ENCODE results near the gene RALGAPA2.

Gene RALGAPA2

GRCh38 chr20:20720158-20720557 is 7.7 kb upstream of the RALGAPA2 start:
- no peak for DNase-seq

- DNase-seq, result no peak
These were observed 7.0 kb upstream of the RALGAPA2 start for GRCh38 chr20:20719411-20719810.

DNA sequence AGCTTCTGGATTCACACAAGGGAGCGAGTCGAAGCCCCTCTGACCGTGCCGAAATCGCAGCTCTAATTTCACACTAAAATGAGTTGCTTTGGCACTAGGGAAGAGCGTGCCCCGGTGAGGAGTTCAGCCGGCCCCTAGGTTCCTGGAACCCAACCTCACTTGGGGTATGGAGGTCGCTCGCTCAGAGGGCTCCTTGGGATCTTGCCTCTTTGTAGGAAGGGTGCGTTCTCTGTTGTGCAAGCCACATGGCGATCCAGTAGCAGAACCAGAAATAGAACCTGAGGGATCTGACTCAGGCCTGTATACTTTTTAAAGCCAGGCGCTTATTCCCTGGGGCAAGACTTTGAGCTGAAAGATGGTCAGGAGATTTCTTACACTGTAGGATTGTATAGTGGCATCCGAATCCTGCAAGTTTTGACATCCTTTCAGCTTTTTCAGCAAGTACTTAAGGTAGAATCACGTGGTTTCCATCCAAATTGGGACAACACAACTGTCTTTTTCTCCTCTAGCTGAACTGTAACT is 861 bp upstream of the RALGAPA2 start:
- DNase-seq, result no peak

GRCh38 chr20:20712004-20712473 is 405 bp downstream of the RALGAPA2 start:
- no peak for DNase-seq

DNA sequence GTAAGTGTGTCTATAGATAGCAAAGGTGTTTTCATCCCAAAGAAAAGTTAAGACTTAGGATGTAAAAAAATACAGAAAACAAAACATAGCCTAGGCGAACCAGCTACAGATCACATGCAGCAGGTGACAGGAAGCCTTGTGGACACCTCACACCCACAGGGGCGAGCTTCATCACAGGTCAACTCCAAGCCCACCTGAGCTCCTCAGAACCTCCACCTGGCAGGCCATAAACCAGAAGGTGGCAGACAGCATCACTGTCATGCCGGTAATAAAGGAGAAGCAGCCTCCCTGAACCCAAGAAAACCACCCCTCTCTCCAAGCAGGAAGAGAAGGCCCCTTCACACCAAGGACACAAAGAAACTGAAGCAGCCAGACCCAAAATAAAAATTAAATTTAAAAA is 1.0 kb downstream of the RALGAPA2 start:
- DNase-seq, result peak; percentile 29

- peak; percentile 76 for DNase-seq
These were observed 1.8 kb downstream of the RALGAPA2 start for GRCh38 chr20:20710443-20711315.

DNA sequence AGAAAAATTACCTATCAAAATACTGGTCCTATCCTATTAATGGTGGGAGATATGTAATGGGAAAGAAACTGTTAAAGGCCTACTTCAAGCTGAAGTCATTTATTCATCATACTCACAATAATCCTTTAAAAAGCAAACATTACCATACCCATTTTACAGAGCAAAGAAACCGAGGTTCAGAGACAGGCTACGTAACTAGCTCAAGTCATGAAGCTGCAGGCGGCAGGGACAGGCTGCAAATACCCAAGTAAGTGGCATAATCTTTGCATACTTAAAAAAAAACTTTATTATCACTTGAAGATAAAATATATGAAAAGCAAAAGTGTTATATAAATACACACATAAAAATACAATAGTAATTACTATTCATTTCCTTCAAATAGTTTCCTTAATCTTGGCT is 2.6 kb downstream of the RALGAPA2 start:
- no peak for DNase-seq

DNA sequence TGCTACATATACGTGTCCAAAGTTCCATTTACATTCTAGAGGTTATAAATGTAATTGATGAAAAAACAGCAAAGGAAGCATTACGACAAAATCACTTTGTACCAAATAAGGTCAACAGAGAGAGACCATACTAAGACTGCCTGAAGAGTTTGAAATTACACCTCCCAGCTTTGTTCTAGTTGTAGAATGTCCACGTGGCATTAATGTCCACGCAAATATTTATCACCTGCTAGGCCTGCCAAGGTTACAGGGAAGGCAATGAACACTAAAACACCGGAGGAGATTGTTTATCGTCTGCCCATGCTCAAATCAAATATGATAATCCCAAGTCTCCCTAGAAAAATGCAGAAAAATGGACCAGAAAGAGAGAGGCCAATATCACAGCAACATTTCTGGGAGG is 6.2 kb downstream of the RALGAPA2 start:
- DNase-seq, result no peak

DNA sequence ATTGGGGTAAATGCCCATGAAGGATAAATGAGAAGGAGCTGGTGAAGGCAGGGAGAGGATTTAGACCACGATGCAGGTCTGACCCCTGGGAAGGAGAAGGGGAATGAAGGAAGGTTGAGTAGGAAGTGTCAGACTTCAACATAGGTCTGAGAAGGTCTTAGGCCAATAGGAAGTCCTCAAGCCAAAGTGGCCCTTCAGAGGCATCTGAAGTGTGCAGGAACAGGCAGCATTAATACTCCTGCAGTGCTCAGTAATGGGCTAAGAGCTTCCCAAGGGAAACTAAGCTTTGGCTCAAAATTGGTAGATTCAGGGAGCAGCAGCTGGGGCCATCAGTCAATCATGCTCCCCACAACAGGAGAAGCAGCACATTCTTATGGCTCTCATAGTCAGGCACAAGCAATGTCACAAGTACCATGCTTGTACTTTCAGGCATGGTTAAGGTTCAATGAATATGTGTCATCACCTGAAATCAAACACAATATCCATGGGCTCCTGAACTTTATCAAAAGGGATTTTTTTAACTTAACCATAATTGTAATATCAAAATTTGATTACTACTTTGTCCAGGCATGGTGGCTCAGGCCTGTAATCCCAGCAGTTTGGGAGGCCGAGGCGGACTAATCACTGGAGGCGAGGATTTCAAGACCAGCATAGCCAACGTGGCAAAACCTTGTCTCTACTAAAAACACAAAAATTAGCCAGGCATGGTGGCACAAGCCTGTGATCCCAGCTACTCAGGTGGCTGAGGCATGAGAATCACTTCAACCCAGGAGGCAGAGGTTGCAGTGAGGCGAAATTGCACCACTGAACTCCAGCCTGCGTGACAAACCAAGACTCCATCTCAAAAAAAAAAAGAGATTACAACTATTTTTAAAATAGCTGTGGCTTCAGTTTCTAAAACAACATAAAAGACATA is 9.9 kb downstream of the RALGAPA2 start:
- DNase-seq, result no peak

- DNase-seq, result no peak
These were observed 12.5 kb downstream of the RALGAPA2 start for GRCh38 chr20:20699917-20700316.

- no peak for DNase-seq
These were observed 13.3 kb downstream of the RALGAPA2 start for GRCh38 chr20:20699144-20699543.

- DNase-seq, result no peak
These were observed 15.1 kb downstream of the RALGAPA2 start for GRCh38 chr20:20697325-20697845.

DNA sequence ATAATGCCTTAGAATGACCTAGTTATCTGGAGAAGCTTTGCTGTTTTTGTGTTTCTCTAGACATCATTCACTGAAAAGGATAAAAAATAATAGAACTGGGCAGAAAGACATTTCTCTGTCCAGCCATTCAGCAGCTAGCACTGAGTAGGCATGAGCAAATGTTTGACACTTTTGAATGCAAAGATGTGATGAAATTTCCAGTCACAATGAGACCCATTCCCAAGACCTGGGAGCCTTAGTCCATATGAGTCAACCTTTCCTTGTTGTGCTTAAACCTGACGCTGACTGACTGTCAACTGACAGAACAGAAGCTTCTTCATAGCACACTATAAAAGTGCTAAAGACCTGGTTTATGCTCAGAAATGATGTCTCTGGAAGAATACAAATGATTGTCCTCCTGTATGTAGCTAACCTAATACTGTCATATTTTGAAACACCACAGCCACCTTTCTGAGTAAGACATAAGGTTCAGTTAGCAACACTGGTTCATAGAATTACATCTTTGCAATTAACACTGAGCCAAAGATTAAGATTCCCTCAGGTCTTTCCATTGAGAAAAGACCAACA is 17.1 kb downstream of the RALGAPA2 start:
- DNase-seq, result no peak

DNA sequence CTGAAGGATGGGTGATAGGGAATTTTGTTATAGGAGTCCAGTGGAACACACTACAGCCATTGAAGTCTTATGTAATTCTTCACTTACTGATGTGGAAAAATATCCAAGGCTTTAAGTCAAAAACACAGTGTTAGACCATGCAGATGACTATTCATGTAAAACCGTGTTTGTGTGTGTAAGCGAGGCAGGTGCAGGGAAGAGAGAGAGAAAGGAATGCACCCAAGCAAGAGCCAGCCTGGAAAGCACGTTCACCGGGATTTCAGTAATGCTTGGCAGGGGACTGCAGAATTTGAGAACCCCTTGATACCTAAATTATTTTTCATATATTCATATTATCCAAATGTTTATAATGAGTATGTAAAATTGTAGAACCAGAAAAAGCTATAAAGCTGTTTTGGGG is 17.9 kb downstream of the RALGAPA2 start:
- no peak for DNase-seq

- DNase-seq, result no peak
These were observed 19.9 kb downstream of the RALGAPA2 start for GRCh38 chr20:20692587-20692986.

DNA sequence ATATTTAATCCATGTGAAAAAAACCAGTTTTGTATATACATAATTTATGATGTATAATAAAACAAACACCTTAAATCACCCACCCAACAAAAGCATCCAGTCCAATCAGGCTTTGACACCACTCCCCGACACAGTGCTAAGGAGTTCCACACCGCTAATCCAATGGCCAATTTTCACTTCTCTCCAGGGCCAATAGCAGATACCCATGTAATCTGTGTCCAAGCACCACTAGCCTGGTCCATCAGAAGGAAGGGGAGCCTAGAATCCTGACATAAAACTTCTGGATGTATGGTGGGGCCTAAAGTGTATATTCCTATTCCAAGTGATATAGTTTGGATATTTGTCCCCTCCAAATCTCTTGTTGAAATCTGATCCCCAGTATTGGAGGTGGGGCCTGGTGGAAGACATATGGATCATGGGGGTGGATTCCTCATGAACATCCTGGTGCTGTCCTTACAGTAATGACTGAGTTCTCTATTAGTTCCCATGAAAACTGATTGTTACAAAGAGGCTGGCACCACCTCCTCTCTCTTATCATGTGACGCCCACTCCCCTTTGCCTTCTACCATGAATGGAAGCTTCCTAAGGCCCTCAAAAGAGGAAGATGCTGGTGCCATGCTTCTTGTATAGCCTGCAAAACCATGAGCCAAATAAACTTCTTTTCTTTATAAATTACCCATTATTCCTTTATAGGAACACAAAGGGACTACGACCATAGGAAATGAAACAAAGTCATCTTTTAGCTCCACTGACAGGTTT is 20.8 kb downstream of the RALGAPA2 start:
- no peak for DNase-seq

GRCh38 chr20:20690676-20691476 is 21.6 kb downstream of the RALGAPA2 start:
- no peak for DNase-seq

DNA sequence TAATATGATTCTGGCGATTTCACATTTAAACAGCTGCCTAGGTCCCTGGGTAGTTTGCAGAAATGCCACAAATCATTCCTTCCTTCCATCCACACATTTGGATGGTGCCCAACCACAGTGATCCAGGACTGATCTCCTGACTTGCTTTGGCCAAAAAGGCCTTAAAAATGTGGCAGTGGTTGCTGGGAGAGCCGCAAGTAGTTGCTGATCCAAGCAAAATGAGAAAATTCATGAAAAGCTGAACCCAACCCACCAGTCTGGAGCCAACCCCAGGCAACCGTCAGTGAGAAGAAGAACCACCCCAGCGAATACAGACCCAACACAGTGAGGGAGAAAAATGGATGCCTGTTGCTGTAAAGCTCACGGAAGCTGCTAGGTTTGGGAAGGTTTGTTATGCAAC is 25.1 kb downstream of the RALGAPA2 start:
- no peak for DNase-seq

- no peak for DNase-seq
These were observed 26.8 kb downstream of the RALGAPA2 start for GRCh38 chr20:20685635-20686034.

DNA sequence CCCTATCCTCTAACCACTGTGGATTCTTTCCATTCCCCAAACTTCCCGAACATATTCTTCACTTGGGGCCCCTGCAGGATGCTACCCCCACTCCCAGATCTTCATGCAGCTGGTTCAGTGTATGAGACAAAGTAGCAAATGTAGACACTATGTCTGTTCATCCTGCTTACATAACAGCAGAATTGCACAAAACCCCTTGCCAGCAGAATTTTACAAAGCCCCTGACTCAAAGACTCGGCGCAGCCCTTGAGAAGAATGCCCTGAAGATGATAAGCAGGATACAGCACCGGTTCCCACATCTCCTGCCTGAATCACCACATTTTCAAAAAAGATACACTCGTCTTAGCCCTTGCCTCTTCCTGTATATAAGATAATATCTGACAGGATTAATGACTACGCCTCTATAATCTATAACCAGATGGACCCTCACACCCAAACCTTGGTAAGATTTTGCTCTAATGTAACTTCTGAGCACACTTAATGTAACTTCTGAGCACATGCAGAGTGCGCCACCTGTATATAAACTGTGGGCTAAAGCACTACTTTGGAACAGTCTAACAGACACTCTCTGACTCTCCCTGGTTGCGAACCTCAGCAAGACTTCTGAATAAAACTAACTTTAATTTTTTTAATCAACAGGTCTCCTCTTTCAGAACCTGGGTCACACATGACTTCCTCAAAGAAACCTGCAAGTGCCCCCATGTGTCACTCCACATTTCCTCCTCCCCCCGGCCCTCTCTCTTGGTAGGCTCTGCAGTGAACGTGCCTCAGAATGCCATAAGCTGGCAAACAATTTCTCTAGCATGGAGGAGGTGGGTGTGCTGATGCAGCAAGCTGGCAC is 28.7 kb downstream of the RALGAPA2 start:
- DNase-seq, result no peak
